WERI-Rb-1 (cell line): ENCODE results near the gene SLC29A1.

ENCODE experiments used
- DNase-seq: peaks from one replicate; pipeline ENCODE4 v3.0.0-alpha.2; 2020
- H3K27ac ChIP-seq: fragments of 250-450 bp; sonication (Bioruptor Pico); 2 replicates; pipeline ENCODE4 v1.5.1; 2020; ENCODE audit warnings: mild to moderate bottlenecking, moderate library complexity
- H3K27me3 ChIP-seq: fragments of 250-450 bp; sonication (Bioruptor Pico); 2 replicates; pipeline ENCODE4 v1.5.1; 2021; ENCODE audit warnings: mild to moderate bottlenecking, low read depth, moderate library complexity; ENCODE audit not compliant: insufficient read depth, severe bottlenecking
- H3K36me3 ChIP-seq: fragments of 250-450 bp; sonication (Bioruptor Pico); 2 replicates; pipeline ENCODE4 v1.5.1; 2020; ENCODE audit warnings: mild to moderate bottlenecking, moderate library complexity
- H3K4me3 ChIP-seq: 2 replicates; pipeline ENCODE4 v1.5.1; 2011; ENCODE audit warnings: low read depth, mild to moderate bottlenecking, control low read depth, low read length
- H3K9me3 ChIP-seq: fragments of 250-450 bp; sonication (Bioruptor Pico); 2 replicates; pipeline ENCODE4 v1.5.1; 2021; ENCODE audit warnings: mild to moderate bottlenecking, moderate library complexity; ENCODE audit not compliant: severe bottlenecking
- TF ChIP-seq, protein P1 (sequence below): IDR thresholded peaks from 2 replicates; pipeline ENCODE4 v1.5.1; 2011; ENCODE audit warnings: low read depth, mild to moderate bottlenecking, control low read depth, inconsistent platforms, low read length

SLC29A1 gene

DNA sequence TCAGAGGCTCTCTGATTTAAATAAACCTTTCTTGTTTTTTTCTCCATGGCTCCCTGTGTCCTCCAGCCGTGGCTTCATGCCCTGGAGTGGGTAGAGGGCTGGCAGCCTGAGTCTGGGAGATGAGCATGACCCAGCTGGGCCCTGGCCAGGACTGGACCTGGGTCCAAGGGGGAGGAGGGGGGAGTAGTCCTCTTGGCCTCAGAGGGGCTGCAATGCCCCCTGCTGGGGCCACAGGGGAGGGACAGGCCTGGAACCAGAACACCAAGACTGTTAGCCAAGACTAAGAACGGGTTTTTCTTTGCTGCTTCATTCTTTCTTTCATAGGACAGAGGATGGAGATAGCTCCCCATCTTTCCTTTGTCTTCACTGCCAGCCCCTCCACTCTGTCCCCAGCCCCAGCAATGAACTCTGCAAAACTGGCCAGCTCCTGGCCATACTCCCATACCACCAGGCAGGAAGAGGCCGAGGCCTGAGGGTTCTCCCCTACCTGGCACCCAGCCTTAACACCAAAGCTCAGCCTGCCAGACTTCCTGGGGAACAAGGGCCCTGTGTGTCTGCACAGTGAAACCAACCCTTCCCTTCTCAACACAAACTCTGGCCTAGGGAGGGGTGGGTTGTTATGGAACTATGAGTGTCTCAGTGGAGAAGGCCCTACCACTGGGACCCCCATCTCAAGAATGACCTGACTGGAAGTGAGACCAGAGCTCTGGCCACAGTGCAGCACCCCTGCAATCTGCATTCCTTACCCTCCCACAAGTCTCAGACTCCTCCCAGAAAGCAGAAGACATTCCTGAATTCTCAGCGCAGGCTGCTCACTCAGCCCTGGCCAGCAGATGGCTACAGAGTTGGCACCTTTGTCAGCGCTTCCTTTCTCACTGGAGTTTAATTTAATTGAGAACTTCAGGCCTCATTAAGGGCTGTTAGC, 11.0 kb downstream of the SLC29A1 start:
- no peaks in the 10 kb centered on the region for H3K9me3 ChIP-seq
- TF ChIP-seq, protein P1, sequence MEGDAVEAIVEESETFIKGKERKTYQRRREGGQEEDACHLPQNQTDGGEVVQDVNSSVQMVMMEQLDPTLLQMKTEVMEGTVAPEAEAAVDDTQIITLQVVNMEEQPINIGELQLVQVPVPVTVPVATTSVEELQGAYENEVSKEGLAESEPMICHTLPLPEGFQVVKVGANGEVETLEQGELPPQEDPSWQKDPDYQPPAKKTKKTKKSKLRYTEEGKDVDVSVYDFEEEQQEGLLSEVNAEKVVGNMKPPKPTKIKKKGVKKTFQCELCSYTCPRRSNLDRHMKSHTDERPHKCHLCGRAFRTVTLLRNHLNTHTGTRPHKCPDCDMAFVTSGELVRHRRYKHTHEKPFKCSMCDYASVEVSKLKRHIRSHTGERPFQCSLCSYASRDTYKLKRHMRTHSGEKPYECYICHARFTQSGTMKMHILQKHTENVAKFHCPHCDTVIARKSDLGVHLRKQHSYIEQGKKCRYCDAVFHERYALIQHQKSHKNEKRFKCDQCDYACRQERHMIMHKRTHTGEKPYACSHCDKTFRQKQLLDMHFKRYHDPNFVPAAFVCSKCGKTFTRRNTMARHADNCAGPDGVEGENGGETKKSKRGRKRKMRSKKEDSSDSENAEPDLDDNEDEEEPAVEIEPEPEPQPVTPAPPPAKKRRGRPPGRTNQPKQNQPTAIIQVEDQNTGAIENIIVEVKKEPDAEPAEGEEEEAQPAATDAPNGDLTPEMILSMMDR = peak; percentile 98
- peak overlapping the region; percentile 34 for H3K27ac ChIP-seq
- H3K4me3 ChIP-seq = no peak overlapping the region
- DNase-seq = peak; percentile 88
- no peaks in the 10 kb centered on the region for H3K27me3 ChIP-seq
- peaks cover 67% of the 10 kb centered on the region for H3K36me3 ChIP-seq

DNA sequence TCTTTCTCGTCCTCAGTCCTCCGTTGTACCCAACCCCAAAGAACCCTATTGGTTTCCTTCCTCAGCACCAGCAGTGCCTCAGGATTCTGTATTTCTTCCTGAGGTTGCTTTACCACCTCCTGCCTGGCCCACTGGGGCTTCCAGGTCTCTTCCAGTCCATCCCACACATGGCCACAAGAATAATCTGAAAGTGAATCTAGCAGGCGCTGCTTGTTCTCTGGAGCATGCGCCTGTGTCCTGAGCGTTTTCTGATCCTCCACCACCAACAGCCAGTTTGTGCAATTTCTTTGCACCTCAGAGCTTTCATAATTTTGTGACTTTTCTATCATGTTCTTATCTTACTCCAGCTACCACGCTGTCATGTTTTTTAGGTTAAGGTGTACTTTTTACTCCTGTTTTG, 11.9 kb downstream of the SLC29A1 start:
- Histone ChIP-seq H3K27ac (peak overlapping the region; percentile 34), H3K36me3 (peaks cover 58% of the 10 kb centered on the region), H3K9me3 (no peaks in the 10 kb centered on the region), H3K27me3 (no peaks in the 10 kb centered on the region), H3K4me3 (no peak overlapping the region)
- TF ChIP-seq, protein P1 = no peak
- no peak for DNase-seq

DNA sequence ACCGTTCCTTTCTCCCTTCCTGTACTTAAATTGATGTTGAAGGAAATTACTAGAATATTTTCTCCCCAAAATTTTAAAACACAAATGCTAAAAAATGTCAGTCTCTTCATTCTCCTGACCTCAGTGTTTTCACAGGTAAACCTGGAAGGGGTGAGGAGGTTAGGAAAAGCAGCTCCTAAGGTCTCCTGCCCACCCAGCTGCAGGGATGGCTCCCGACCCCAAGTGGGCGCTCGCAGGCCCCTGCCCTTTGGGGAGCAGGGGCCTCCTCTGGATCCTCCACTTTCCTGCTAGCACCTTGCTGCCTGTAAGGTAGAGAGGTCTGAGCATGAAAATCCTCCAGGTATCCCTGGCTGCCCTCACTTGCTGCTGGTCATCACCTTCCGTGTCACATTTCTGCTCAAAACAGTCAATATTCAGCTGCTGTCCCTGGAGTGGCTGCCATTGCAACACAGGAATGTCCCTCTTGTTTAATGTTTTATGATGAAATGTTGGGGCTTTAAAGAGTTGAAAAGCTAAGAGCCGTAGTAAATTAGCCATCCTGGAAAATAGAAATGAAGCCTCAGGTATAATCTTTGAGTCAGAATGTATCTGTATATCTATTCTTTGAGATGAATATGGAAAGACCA, 12.6 kb downstream of the SLC29A1 start:
- Histone ChIP-seq H3K4me3 (no peak overlapping the region), H3K27me3 (no peaks in the 10 kb centered on the region), H3K27ac (no peak overlapping the region), H3K36me3 (peaks cover 50% of the 10 kb centered on the region), H3K9me3 (no peaks in the 10 kb centered on the region)
- no peak for DNase-seq
- TF ChIP-seq, protein P1 = peak; percentile 19; the same call in 1 of the 2 replicates

GRCh38 chr6:44237021-44237812, 13.8 kb downstream of the SLC29A1 start:
- TF ChIP-seq, protein P1 = no peak
- Histone ChIP-seq H3K4me3 (peak overlapping the region; percentile 50), H3K9me3 (no peaks in the 10 kb centered on the region), H3K36me3 (peaks cover 38% of the 10 kb centered on the region), H3K27me3 (no peaks in the 10 kb centered on the region), H3K27ac (peak overlapping the region; percentile 91)
- peak; percentile 99 for DNase-seq

DNA sequence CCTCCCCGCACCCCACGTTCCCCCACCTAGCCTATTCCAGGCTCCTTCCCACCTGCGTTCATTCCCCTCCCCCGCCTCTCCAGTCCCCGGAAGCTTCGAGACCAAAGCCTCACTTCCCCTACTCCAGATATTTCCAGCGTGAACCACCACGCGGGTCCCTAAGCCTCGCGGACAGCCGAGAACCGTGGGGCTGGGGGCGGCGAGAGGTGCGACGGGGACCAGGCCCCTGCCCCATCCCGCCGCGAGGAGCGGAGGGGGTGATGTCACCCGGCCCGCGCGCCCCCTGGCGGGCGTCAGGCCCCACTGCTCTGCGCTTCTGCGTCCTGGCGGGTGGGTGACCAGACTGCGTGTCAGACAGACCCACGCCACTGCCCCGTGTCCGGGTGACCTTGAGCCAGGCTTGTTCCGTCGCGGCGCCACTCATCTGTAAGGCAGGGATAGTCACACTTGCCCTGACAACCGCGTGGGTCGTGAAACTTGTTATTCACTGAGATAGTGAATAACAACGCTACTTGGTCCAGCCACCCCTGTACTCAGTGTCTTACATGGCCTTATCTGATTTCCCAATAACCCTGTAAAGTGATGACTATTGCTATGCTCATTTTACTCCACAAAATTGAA, 14.5 kb downstream of the SLC29A1 start:
- Histone ChIP-seq H3K27ac (peak overlapping the region; percentile 91), H3K9me3 (no peaks in the 10 kb centered on the region), H3K27me3 (no peaks in the 10 kb centered on the region), H3K36me3 (peaks cover 31% of the 10 kb centered on the region), H3K4me3 (peak overlapping the region; percentile 50)
- TF ChIP-seq, protein P1 = peak; percentile 100
- DNase-seq = peak; percentile 91
